Liver (tissue), 9 donors: ENCODE data around the gene USP9X. TPM values are rescaled to one million over a fixed set of nuclear protein-coding genes. Genes with fewer than 3 reads are reported as not detected.
"Not testable (repeated sequence)": the region's sequence is repeated elsewhere in the genome, so short reads cannot be mapped to it uniquely, and the experiment has no call there.

Experiments
- DNase-seq: peaks from one replicate; pipeline ENCODE4 v3.0.0-alpha.2; 2017; ENCODE audit warnings: low spot score
- H3K27ac ChIP-seq, 2 donors: one replicate each; pipeline ENCODE4 v1.7.0; 2013; ENCODE audit warnings: inconsistent platforms in 2 of 2, low read length in 2 of 2, control low read depth in 1 of 2, low read depth in 1 of 2, mild to moderate bottlenecking in 1 of 2
- H3K27me3 ChIP-seq, 4 donors: one replicate each; pipeline versions ENCODE4 v1.6.1 to v1.7.0; 2013; ENCODE audit warnings: low read length in 3 of 4, inconsistent platforms in 1 of 4, mild to moderate bottlenecking in 1 of 4, moderate library complexity in 1 of 4; ENCODE audit not compliant: control insufficient read depth in 4 of 4, insufficient read depth in 4 of 4
- H3K36me3 ChIP-seq, 4 donors: one replicate each; pipeline versions ENCODE4 v1.6.1 to v1.7.0; 2013; ENCODE audit warnings: low read length in 3 of 4, mild to moderate bottlenecking in 3 of 4, low read depth in 1 of 4, moderate library complexity in 1 of 4; ENCODE audit not compliant: control insufficient read depth in 4 of 4, insufficient read depth in 3 of 4
- H3K4me1 ChIP-seq, 4 donors: one replicate each; pipeline versions ENCODE4 v1.6.1 to v1.7.0; 2013; ENCODE audit warnings: low read length in 3 of 4, mild to moderate bottlenecking in 3 of 4, moderate library complexity in 1 of 4; ENCODE audit not compliant: control insufficient read depth in 4 of 4, insufficient read depth in 4 of 4
- H3K4me3 ChIP-seq, 3 donors: one replicate each; pipeline versions ENCODE4 v1.6.1 to v1.7.0; 2013; ENCODE audit warnings: low read length in 3 of 3, control low read depth in 1 of 3, low read depth in 1 of 3, mild to moderate bottlenecking in 1 of 3
- H3K9ac ChIP-seq, 2 donors: one replicate each; pipeline ENCODE4 v1.7.0; 2013; ENCODE audit warnings: low read length in 2 of 2, mild to moderate bottlenecking in 2 of 2, moderate library complexity in 2 of 2, control low read depth in 1 of 2, low read depth in 1 of 2
- H3K9me3 ChIP-seq, 4 donors: one replicate each; pipeline versions ENCODE4 v1.6.1 to v1.7.0; 2013; ENCODE audit warnings: low read length in 3 of 4; ENCODE audit not compliant: control insufficient read depth in 4 of 4
- ATF3 ChIP-seq: IDR thresholded peaks from 2 replicates; pipeline ENCODE4 v1.6.1; 2016; ENCODE audit warnings: antibody characterized with exemption
- CTCF ChIP-seq: fragments of 150-350 bp; IDR thresholded peaks from 2 replicates; pipeline ENCODE4 v1.5.1; 2017; ENCODE audit warnings: improper control_type of control experiment, low read depth, low read length; ENCODE audit not compliant: missing input control
- EGR1 ChIP-seq, 2 donors: IDR thresholded peaks; 2 replicates each; pipeline ENCODE4 v1.6.1; 2016 to 2018; ENCODE audit warnings: antibody characterized with exemption in 2 of 2, low read depth in 2 of 2
- FOXA1 ChIP-seq: IDR thresholded peaks from 2 replicates; pipeline ENCODE4 v1.6.1; 2016; ENCODE audit warnings: antibody characterized with exemption
- FOXA2 ChIP-seq: IDR thresholded peaks from 2 replicates; pipeline ENCODE4 v1.6.1; 2016; ENCODE audit warnings: antibody characterized with exemption
- GABPA ChIP-seq, 2 donors: IDR thresholded peaks in 1 of 2; conservative IDR thresholded peaks in 1 of 2; 2 replicates each; pipeline ENCODE4 v1.6.1; 2016; ENCODE audit warnings: antibody characterized with exemption in 2 of 2, mild to moderate bottlenecking in 1 of 2, moderate library complexity in 1 of 2
- HNF4A ChIP-seq, 2 donors: conservative IDR thresholded peaks; 2 replicates each; pipeline ENCODE4 v1.6.1; 2016; ENCODE audit warnings: antibody characterized with exemption in 2 of 2, mild to moderate bottlenecking in 2 of 2
- HNF4G ChIP-seq: IDR thresholded peaks from 2 replicates; pipeline ENCODE4 v1.6.1; 2016; ENCODE audit warnings: antibody characterized with exemption
- JUND ChIP-seq, 2 donors: IDR thresholded peaks; 2 replicates each; pipeline ENCODE4 v1.6.1; 2016; ENCODE audit warnings: antibody characterized with exemption in 2 of 2
- MAX ChIP-seq: IDR thresholded peaks from 2 replicates; pipeline ENCODE4 v1.6.1; 2016; ENCODE audit warnings: antibody characterized with exemption
- NR2F2 ChIP-seq: IDR thresholded peaks from 2 replicates; pipeline ENCODE4 v1.6.1; 2016; ENCODE audit warnings: antibody characterized with exemption
- RAD21 ChIP-seq, 2 donors: IDR thresholded peaks; 2 replicates each; pipeline ENCODE4 v1.6.1; 2016; ENCODE audit warnings: antibody characterized with exemption in 2 of 2, mild to moderate bottlenecking in 2 of 2
- SP1 ChIP-seq: IDR thresholded peaks from 2 replicates; pipeline ENCODE4 v1.6.1; 2018; ENCODE audit warnings: antibody characterized with exemption, mild to moderate bottlenecking
- TAF1 ChIP-seq: conservative IDR thresholded peaks from 2 replicates; pipeline ENCODE4 v1.6.1; 2016; ENCODE audit warnings: antibody characterized with exemption, mild to moderate bottlenecking
- YY1 ChIP-seq: IDR thresholded peaks from 2 replicates; pipeline ENCODE4 v1.6.1; 2016; ENCODE audit warnings: antibody characterized with exemption, mild to moderate bottlenecking
- WGBS: extraction: QIAGEN DNeasy Blood & Tissue Kit; methylation state at CpG from one replicate; pipeline ENCODE4 v1.1.7; 2013; 5-methylcytosine and 5-hydroxymethylcytosine counted together
- polyA plus RNA-seq, 2 donors: library from polyadenylated mRNA; stranded (reverse) in 1 of 2; unstranded in 1 of 2; fragments of 200-250 nt in 1 of 2; fragments of >200 nt in 1 of 2; fragmentation: Nextera tagmentation in 1 of 2; extraction: Ambion mirVana in 1 of 2; gene quantifications; one replicate each; pipeline versions ENCODE4 v1.2.1 to v1.2.3, GENCODE V29; 2013 to 2015
- total RNA-seq, 2 donors: library from RNA; depleted of rRNA; stranded (reverse); fragments of >200 nt; gene quantifications; one replicate each; pipeline ENCODE4 v1.2.3, GENCODE V29; 2014
- donor health status: healthy.
- donor health status: healthy.
- donor health status: healthy.
- donor health status: healthy.
- donor health status: healthy.

The USP9X gene
- total and polyA plus RNA-seq, 4 donors: 13.4 to 117 (median 60.9) TPM

- TF ChIP-seq NR2F2: no peak
- no peak for TF ChIP-seq FOXA1
These were observed 99.1 kb downstream of the USP9X start (continued) for GRCh38 chrX:41184312-41184711.

GRCh38 chrX:41186946-41187345, 101.7 kb downstream of the USP9X start:
- H3K27me3 ChIP-seq, H3K4me3 ChIP-seq, H3K27ac ChIP-seq, DNase-seq, H3K4me1 ChIP-seq, H3K9me3 ChIP-seq, H3K9ac ChIP-seq: not testable (repeated sequence)
- peaks cover 0 to 58% (median 33%) of the 10 kb centered on the region in 4 donors for H3K36me3 ChIP-seq
- WGBS: 95% methylated on average over 7 of the region's 7 CpGs

- 37% methylated on average over 1 of the region's 1 CpG for WGBS
- Histone ChIP-seq H3K4me1 (no peaks in the 10 kb centered on the region), H3K27ac (no peak overlapping the region), H3K36me3 (peaks cover 0 to 64% (median 34%) of the 10 kb centered on the region in 4 donors), H3K9ac (no peak overlapping the region), H3K27me3 (no peaks in the 10 kb centered on the region), H3K4me3 (no peak overlapping the region), H3K9me3 (no peaks in the 10 kb centered on the region)
- no peak for DNase-seq
- no peak for TF ChIP-seq SP1
- TF ChIP-seq HNF4G: no peak
- TF ChIP-seq HNF4A (conservative IDR thresholded peaks at IDR 0.05): no peak
These were observed 103.9 kb downstream of the USP9X start for GRCh38 chrX:41189156-41189555.

GRCh38 chrX:41192880-41193279, 107.6 kb downstream of the USP9X start:
- Histone ChIP-seq H3K36me3 (peaks cover 2 to 67% (median 32%) of the 10 kb centered on the region in 4 donors), H3K27me3 (no peaks in the 10 kb centered on the region), H3K9me3 (no peaks in the 10 kb centered on the region), H3K4me3 (no peak overlapping the region), H3K9ac (no peak overlapping the region), H3K27ac (no peak overlapping the region), H3K4me1 (no peaks in the 10 kb centered on the region)
- TF ChIP-seq GABPA (IDR thresholded peaks at IDR 0.05 in 1 of 2, conservative IDR thresholded peaks at IDR 0.05 in 1 of 2) (no peak), FOXA1 (no peak), JUND (IDR thresholded peaks at IDR 0.05) (no peak), NR2F2 (no peak), CTCF (no peak), HNF4G (no peak), RAD21 (IDR thresholded peaks at IDR 0.05) (no peak), ATF3 (no peak), FOXA2 (no peak), TAF1 (no peak), HNF4A (conservative IDR thresholded peaks at IDR 0.05) (no peak), MAX (no peak), EGR1 (IDR thresholded peaks at IDR 0.05; ENCODE audit: low read depth in 2 of 2) (no peak), YY1 (no peak)
- 96% methylated on average over 3 of the region's 3 CpGs for WGBS
- DNase-seq: no peak
